CD14-positive monocyte (primary cell): Measurements from ENCODE around the gene TMEM42. TPM values are rescaled to one million over a fixed set of nuclear protein-coding genes. Genes with fewer than 3 reads are reported as not detected.

Experiments
- DNase-seq, 3 donors: peaks; one replicate each; pipeline ENCODE4 v3.0.0-alpha.2; 2011 to 2022
- H2AFZ ChIP-seq: 2 replicates; pipeline ENCODE4 v1.6.0; 2012; ENCODE audit warnings: mild to moderate bottlenecking, low read depth, low read length, inconsistent platforms; ENCODE audit not compliant: insufficient read depth, poor library complexity, severe bottlenecking
- H3K27ac ChIP-seq, 2 donors: 1 replicate in 1 of 2; 2 replicates in 1 of 2; pipeline ENCODE4 v1.5.1; 2012 to 2013; ENCODE audit warnings: low read length in 2 of 2, control low read depth in 1 of 2, inconsistent platforms in 1 of 2, low read depth in 1 of 2, mild to moderate bottlenecking in 1 of 2
- H3K27me3 ChIP-seq, 2 donors: one replicate each; pipeline versions ENCODE4 v1.6.0 to v1.6.1; 2011 to 2013; ENCODE audit warnings: low read length in 2 of 2; ENCODE audit not compliant: control insufficient read depth in 2 of 2, insufficient read depth in 2 of 2
- H3K36me3 ChIP-seq, 2 donors: replicated peaks in 1 of 2; 1 replicate in 1 of 2; 2 replicates in 1 of 2; pipeline versions ENCODE4 v1.5.1 to v1.6.1; 2012 to 2013; ENCODE audit warnings: low read length in 2 of 2, control low read depth in 1 of 2, inconsistent platforms in 1 of 2, mild to moderate bottlenecking in 1 of 2; ENCODE audit not compliant: insufficient read depth in 2 of 2, control insufficient read depth in 1 of 2
- H3K4me1 ChIP-seq, 2 donors: 1 replicate in 1 of 2; 2 replicates in 1 of 2; pipeline versions ENCODE4 v1.5.1 to v1.6.1; 2012 to 2013; ENCODE audit warnings: low read length in 2 of 2, control low read depth in 1 of 2, inconsistent platforms in 1 of 2, mild to moderate bottlenecking in 1 of 2, moderate library complexity in 1 of 2; ENCODE audit not compliant: insufficient read depth in 2 of 2, control insufficient read depth in 1 of 2
- H3K4me2 ChIP-seq: replicated peaks from 2 replicates; pipeline ENCODE3; 2012; ENCODE audit warnings: low read length, moderate library complexity, mild to moderate bottlenecking; ENCODE audit not compliant: poor library complexity, severe bottlenecking; ENCODE audit errors: extremely low read depth
- H3K4me3 ChIP-seq, 3 experiments: fragments of 200-600 bp in 1 of 3; sonication (generic) in 1 of 3; replicated peaks in 1 of 3; 1 replicate in 2 of 3; 2 replicates in 1 of 3; pipeline ENCODE4 v1.5.1; 2011 to 2013; ENCODE audit warnings: low read length in 3 of 3, mild to moderate bottlenecking in 3 of 3, control low read depth in 2 of 3, low read depth in 2 of 3, inconsistent platforms in 1 of 3, moderate library complexity in 1 of 3
- H3K79me2 ChIP-seq: 2 replicates; pipeline ENCODE4 v1.6.0; 2012; ENCODE audit warnings: mild to moderate bottlenecking, control low read depth, inconsistent platforms, low read length, moderate library complexity; ENCODE audit not compliant: insufficient read depth
- H3K9ac ChIP-seq: 2 replicates; pipeline ENCODE4 v1.6.0; 2017; ENCODE audit warnings: low read length, mild to moderate bottlenecking; ENCODE audit not compliant: insufficient read depth, poor library complexity, severe bottlenecking
- H3K9me3 ChIP-seq, 2 donors: replicated peaks in 1 of 2; 1 replicate in 1 of 2; 2 replicates in 1 of 2; pipeline versions ENCODE4 v1.5.1 to v1.6.1; 2012 to 2013; ENCODE audit warnings: low read length in 2 of 2, control low read depth in 1 of 2; ENCODE audit not compliant: control insufficient read depth in 1 of 2, insufficient read depth in 1 of 2
- H4K20me1 ChIP-seq: 2 replicates; pipeline ENCODE4 v1.6.0; 2012; ENCODE audit warnings: mild to moderate bottlenecking, low read length, control low read depth, moderate library complexity; ENCODE audit not compliant: insufficient read depth
- H3K27ac Mint-ChIP-seq, 7 donors: one replicate each; pipeline ENCODE4 v1.8.0; 2020; ENCODE audit warnings: mild to moderate bottlenecking in 7 of 7, mixed read lengths in 7 of 7, moderate library complexity in 6 of 7, inconsistent platforms in 2 of 7
- H3K27me3 Mint-ChIP-seq, 3 donors: one replicate each; pipeline ENCODE4 v1.8.0; 2021 to 2022; ENCODE audit warnings: low read depth in 3 of 3, mild to moderate bottlenecking in 3 of 3, mixed read lengths in 3 of 3, moderate library complexity in 3 of 3, inconsistent platforms in 1 of 3
- H3K36me3 Mint-ChIP-seq, 2 donors: one replicate each; pipeline ENCODE4 v1.8.0; 2020; ENCODE audit warnings: mixed read lengths in 2 of 2, inconsistent platforms in 1 of 2, mild to moderate bottlenecking in 1 of 2
- H3K4me1 Mint-ChIP-seq: one replicate; pipeline ENCODE4 v1.8.0; 2020; ENCODE audit warnings: mild to moderate bottlenecking, mixed read lengths
- H3K4me3 Mint-ChIP-seq, 2 donors: one replicate each; pipeline ENCODE4 v1.8.0; 2020; ENCODE audit warnings: mild to moderate bottlenecking in 2 of 2, mixed read lengths in 2 of 2, moderate library complexity in 1 of 2
- H3K9me3 Mint-ChIP-seq, 7 donors: one replicate each; pipeline ENCODE4 v1.8.0; 2020 to 2022; ENCODE audit warnings: mixed read lengths in 7 of 7, mild to moderate bottlenecking in 6 of 7, moderate library complexity in 6 of 7, inconsistent platforms in 2 of 7
- CTCF ChIP-seq: fragments of 200-600 bp; IDR thresholded peaks from one replicate; pipeline ENCODE4 v1.8.0; 2022; ENCODE audit warnings: antibody characterized with exemption, mild to moderate bottlenecking
- WGBS: methylation state at CpG from one replicate; pipeline ENCODE4 v1.1.5; 2013; ENCODE audit warnings: missing lambda C conversion rate; ENCODE audit not compliant: insufficient coverage; 5-methylcytosine and 5-hydroxymethylcytosine counted together
- intact Hi-C, 2 donors: fragments of 100-400 bp; cut with micrococcal nuclease; formaldehyde crosslinking; loops; one replicate each; pipeline versions ENCODE4 v1.15.0 to v1.15.1; 2023
- polyA plus RNA-seq, 3 donors: library from polyadenylated mRNA; depleted of rRNA in 1 of 3; unstranded in 2 of 3; stranded (reverse) in 1 of 3; fragments of 300-500 nt in 2 of 3; fragments of >200 nt in 1 of 3; fragmentation: Illumina TruSeq in 2 of 3; gene quantifications; 1 replicate in 2 of 3; 2 replicates in 1 of 3; pipeline ENCODE4 v1.2.3, GENCODE V29; 2012 to 2021

Gene TMEM42
- polyA plus RNA-seq, 3 donors = 16.2 to 31.2 (median 27.5) TPM

- H4K20me1 ChIP-seq = no peaks in the 10 kb centered on the region
- Mint-ChIP-seq H3K36me3 (peaks cover 70 to 82% of the 10 kb centered on the region in 2 donors), H3K4me1 (no peaks in the 10 kb centered on the region), H3K4me3 (no peak overlapping the region), H3K9me3 (peaks cover 0 to 3% (median 2%) of the 10 kb centered on the region in 7 donors), H3K27me3 (no peaks in the 10 kb centered on the region), H3K27ac (peak overlapping the region in 1 of 7 donors; percentile 41)
- no peak overlapping the region for H2AFZ ChIP-seq
- peaks cover 3 to 9% of the 10 kb centered on the region in 2 donors for H3K9me3 ChIP-seq
- no peaks in the 10 kb centered on the region for H3K79me2 ChIP-seq
- H3K36me3 ChIP-seq = peaks cover 59 to 99% of the 10 kb centered on the region in 2 donors
- intact Hi-C loops = no loop called here
- no peak overlapping the region for H3K9ac ChIP-seq
- DNase-seq = no peak
- no peak overlapping the region for H3K4me2 ChIP-seq
- H3K27me3 ChIP-seq = no peaks in the 10 kb centered on the region
- no peaks in the 10 kb centered on the region for H3K4me1 ChIP-seq
- whole genome bisulfite sequencing = no CpG with 5 or more reads among the region's 2 CpGs
- no peak for TF ChIP-seq CTCF
- H3K27ac ChIP-seq = no peak overlapping the region
- H3K4me3 ChIP-seq = no peak overlapping the region
Observed at GRCh38 chr3:44842376-44842775, 19.3 kb upstream of the TMEM42 start.

- no peak overlapping the region for H3K4me3 ChIP-seq
- intact Hi-C loops = no loop called here
- Mint-ChIP-seq H3K27me3 (no peaks in the 10 kb centered on the region), H3K4me1 (no peaks in the 10 kb centered on the region), H3K4me3 (no peak overlapping the region), H3K27ac (peak overlapping the region in 1 of 7 donors; percentile 33), H3K36me3 (peaks cover 52 to 64% of the 10 kb centered on the region in 2 donors), H3K9me3 (no peaks in the 10 kb centered on the region)
- no peak overlapping the region for H3K9ac ChIP-seq
- no peak overlapping the region for H3K27ac ChIP-seq
- H3K4me1 ChIP-seq = no peaks in the 10 kb centered on the region
- no peak for TF ChIP-seq CTCF
- H3K4me2 ChIP-seq = no peak overlapping the region
- no peak overlapping the region for H2AFZ ChIP-seq
- DNase-seq = no peak
- WGBS = 100% methylated on average over 4 of the region's 7 CpGs
- no peaks in the 10 kb centered on the region for H3K9me3 ChIP-seq
- no peaks in the 10 kb centered on the region for H3K27me3 ChIP-seq
- H3K79me2 ChIP-seq = no peaks in the 10 kb centered on the region
- H3K36me3 ChIP-seq = peaks cover 64 to 94% of the 10 kb centered on the region in 2 donors
- no peaks in the 10 kb centered on the region for H4K20me1 ChIP-seq
Observed at GRCh38 chr3:44845528-44846520, 15.9 kb upstream of the TMEM42 start.
